Left renal cortex interstitium (tissue), 4 donors: ENCODE data around the gene ERI3. TPM values are rescaled to one million over a fixed set of nuclear protein-coding genes. Genes with fewer than 3 reads are reported as not detected.
"Not testable (repeated sequence)": the region's sequence is repeated elsewhere in the genome, so short reads cannot be mapped to it uniquely, and the experiment has no call there.

Experiments
- DNase-seq, 4 donors: peaks; one replicate each; pipeline ENCODE4 v3.0.0-alpha.2; 2013; ENCODE audit warnings: low read depth in 4 of 4, low spot score in 2 of 4, missing footprints in 1 of 4
- polyA plus RNA-seq, 4 donors: library from polyadenylated mRNA; unstranded; fragments of 120-200 nt; gene quantifications; one replicate each; pipeline ENCODE4 v1.2.1, GENCODE V29; 2013; ENCODE audit not compliant: insufficient read length in 4 of 4

ERI3 gene
- polyA plus RNA-seq, 4 donors, result 83.2 to 104 (median 91.7) TPM

- no peak for DNase-seq
Measured at GRCh38 chr1:44217809-44218410, 137.1 kb downstream of the ERI3 start.

GRCh38 chr1:44213222-44214112, 141.6 kb downstream of the ERI3 start, which contains the start of gene DMAP1:
DMAP1 (plus strand) TSS chr1:44213471; CDS start chr1:44213754, 283 bp downstream.
- peak; percentile 34 to 76 (median 66) for DNase-seq

GRCh38 chr1:44212355-44213221, 142.5 kb downstream of the ERI3 start:
- DNase-seq, result no peak

GRCh38 chr1:44210595-44210994, 144.5 kb downstream of the ERI3 start:
- no peak for DNase-seq

- no peak for DNase-seq
Measured at GRCh38 chr1:44208226-44208625, 146.8 kb downstream of the ERI3 start.

- DNase-seq, result not testable (repeated sequence)
Measured at GRCh38 chr1:44206545-44206944, 148.5 kb downstream of the ERI3 start.

- no peak for DNase-seq
Measured at GRCh38 chr1:44200336-44200735, 154.7 kb downstream of the ERI3 start.

- DNase-seq, result no peak
Measured at GRCh38 chr1:44174630-44175029, 180.4 kb downstream of the ERI3 start.

Other genes with a start within 250 kb of the ERI3 start
- gene KLF17, start 236.4 kb downstream of the ERI3 start, polyA plus RNA-seq, result under 1 TPM in 1 of 4 donors, not detected in 3; 0.03 TPM
- gene KLF18, start 213.6 kb downstream of the ERI3 start, polyA plus RNA-seq, result not detected
- 10 to 100 TPM; 53.2 to 74.3 (median 61.3) TPM for gene DMAP1, start 141.8 kb downstream of the ERI3 start, polyA plus RNA-seq
- gene RNF220, start 50.0 kb upstream of the ERI3 start, polyA plus RNA-seq, result 100 to 1,000 TPM in 1 of 4 donors, 10 to 100 TPM in 3; 93.6 to 117 (median 96.2) TPM